Thymus (tissue), 11 donors: Measurements from ENCODE around the gene OTOP3. TPM values are rescaled to one million over a fixed set of nuclear protein-coding genes. Genes with fewer than 3 reads are reported as not detected.
"Not testable (repeated sequence)": the region's sequence is repeated elsewhere in the genome, so short reads cannot be mapped to it uniquely, and the experiment has no call there.

Experiments used
- DNase-seq, 9 donors: peaks; one replicate each; pipeline ENCODE4 v3.0.0-alpha.2; 2013; ENCODE audit warnings: low spot score in 9 of 9, low read depth in 6 of 9, missing footprints in 1 of 9
- H3K27ac ChIP-seq, 2 donors: one replicate each; pipeline ENCODE4 v1.5.1; 2013; ENCODE audit warnings: control low read depth in 1 of 2, low read depth in 1 of 2, low read length in 1 of 2, mild to moderate bottlenecking in 1 of 2, moderate library complexity in 1 of 2
- H3K27me3 ChIP-seq, 2 donors: one replicate each; pipeline ENCODE4 v1.5.1; 2013; ENCODE audit warnings: low read length in 1 of 2; ENCODE audit not compliant: control insufficient read depth in 2 of 2, insufficient read depth in 1 of 2
- H3K36me3 ChIP-seq, 2 donors: one replicate each; pipeline ENCODE4 v1.5.1; 2013; ENCODE audit warnings: low read length in 1 of 2, mild to moderate bottlenecking in 1 of 2, moderate library complexity in 1 of 2; ENCODE audit not compliant: control insufficient read depth in 2 of 2, insufficient read depth in 2 of 2
- H3K4me1 ChIP-seq, 2 donors: one replicate each; pipeline ENCODE4 v1.5.1; 2013; ENCODE audit warnings: low read length in 2 of 2; ENCODE audit not compliant: control insufficient read depth in 2 of 2, insufficient read depth in 2 of 2
- H3K4me3 ChIP-seq, 2 donors: one replicate each; pipeline ENCODE4 v1.5.1; 2013; ENCODE audit warnings: low read length in 2 of 2, control low read depth in 1 of 2, mild to moderate bottlenecking in 1 of 2
- H3K9me3 ChIP-seq, 2 donors: one replicate each; pipeline ENCODE4 v1.5.1; 2013; ENCODE audit warnings: low read length in 1 of 2, mild to moderate bottlenecking in 1 of 2; ENCODE audit not compliant: control insufficient read depth in 2 of 2, insufficient read depth in 1 of 2
- WGBS: extraction: QIAGEN DNeasy Blood & Tissue Kit; methylation state at CpG from one replicate; pipeline ENCODE4 v1.1.7; 2013; 5-methylcytosine and 5-hydroxymethylcytosine counted together
- polyA plus RNA-seq: library from polyadenylated mRNA; stranded (reverse); fragments of 200-250 nt; gene quantifications from one replicate; pipeline ENCODE4 v1.2.3, GENCODE V29; 2013
- total RNA-seq: library from RNA; stranded (reverse); fragments of 120-200 nt; gene quantifications from one replicate; pipeline ENCODE4 v1.2.4, GENCODE V29; 2013
- donor health status: healthy.

Gene OTOP3
- total and polyA plus RNA-seq, 2 donors: under 0.01 to 0.05 TPM

DNA sequence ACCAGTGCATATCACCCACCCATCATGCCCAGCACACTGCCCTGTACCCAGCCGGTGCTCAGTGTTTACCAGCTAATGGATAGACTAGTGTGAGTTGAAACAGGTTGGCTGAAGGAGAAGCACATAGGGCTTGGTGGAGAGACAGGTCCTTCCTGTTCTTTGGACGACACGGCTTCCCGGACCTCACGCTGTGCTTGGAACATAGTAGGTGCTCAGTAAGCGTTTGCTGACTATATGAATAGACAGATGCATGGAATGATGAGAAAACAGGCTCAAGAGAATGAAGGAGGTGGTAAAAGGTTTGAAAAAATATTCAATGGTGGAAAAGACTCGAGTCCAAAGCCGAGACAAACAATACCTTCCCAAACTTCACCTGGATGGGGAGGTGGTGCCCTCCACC is 35.5 kb upstream of the OTOP3 start:
- H3K27ac ChIP-seq: no peak overlapping the region
- H3K27me3 ChIP-seq: peaks cover 4 to 62% of the 10 kb centered on the region in 2 donors
- WGBS: 98% methylated on average over 8 of the region's 8 CpGs
- no peaks in the 10 kb centered on the region for H3K9me3 ChIP-seq
- no peaks in the 10 kb centered on the region for H3K4me1 ChIP-seq
- no peaks in the 10 kb centered on the region for H3K36me3 ChIP-seq
- no peak overlapping the region for H3K4me3 ChIP-seq
- no peak for DNase-seq

DNA sequence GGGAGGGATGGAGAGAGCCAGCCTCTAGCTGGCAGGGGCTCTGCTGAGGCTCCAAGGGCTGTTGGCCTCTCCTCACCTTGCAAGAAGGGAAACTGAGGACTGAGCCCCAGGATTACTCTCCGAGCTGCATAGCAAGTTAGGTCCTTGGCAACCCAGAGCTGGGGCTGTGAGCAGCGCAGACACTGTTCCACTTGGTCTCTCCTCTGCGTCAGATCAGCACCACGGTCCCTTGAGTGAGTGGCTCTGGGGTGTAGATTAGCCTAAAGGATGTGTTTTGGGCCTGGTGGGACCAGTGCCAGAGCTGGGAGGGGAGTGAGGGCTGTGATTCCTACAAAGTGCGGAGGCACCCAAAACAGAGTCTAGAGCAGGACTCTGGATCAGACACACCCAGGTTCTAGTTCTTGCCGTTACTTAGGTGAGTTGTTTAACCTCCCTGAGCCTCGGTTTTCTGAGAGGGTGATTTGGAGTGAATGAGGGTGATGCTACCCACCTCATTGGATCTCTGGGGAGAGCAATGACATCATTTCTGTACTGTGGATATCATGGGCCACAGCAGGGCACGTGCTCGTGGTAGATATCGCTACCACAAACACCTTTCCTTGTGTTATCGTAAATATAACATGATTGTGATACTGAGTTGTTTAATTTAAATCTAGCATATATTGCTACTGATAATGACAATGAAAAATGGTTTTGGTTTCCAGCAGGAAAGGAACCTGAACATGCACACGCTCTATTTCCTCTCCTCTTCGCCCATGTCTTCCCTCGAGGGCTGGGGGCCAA is 34.2 kb upstream of the OTOP3 start:
- Histone ChIP-seq H3K36me3 (no peaks in the 10 kb centered on the region), H3K9me3 (no peaks in the 10 kb centered on the region), H3K4me3 (no peak overlapping the region), H3K27ac (no peak overlapping the region), H3K27me3 (peaks cover 2 to 49% of the 10 kb centered on the region in 2 donors), H3K4me1 (no peaks in the 10 kb centered on the region)
- no peak for DNase-seq
- whole genome bisulfite sequencing: 47% methylated on average over 14 of the region's 14 CpGs

DNA sequence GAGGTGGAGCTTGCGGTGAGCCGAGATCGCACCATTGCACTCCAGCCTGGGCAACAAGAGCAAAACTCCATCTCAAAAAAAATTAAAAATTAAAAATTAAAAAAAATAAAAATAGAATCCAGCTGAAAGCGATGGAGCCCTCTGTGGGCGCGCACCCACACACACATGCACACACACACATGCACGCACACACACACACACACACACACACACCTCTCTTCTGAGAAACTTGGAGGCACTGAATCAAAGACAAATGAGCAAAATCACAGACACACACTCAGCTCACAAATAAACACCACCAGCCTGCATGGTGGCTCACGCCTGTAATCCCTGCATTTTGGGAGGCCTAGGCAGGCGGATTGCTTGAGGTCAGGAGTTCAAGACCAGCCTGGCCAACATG is 32.7 kb upstream of the OTOP3 start:
- Histone ChIP-seq H3K9me3 (no peaks in the 10 kb centered on the region), H3K27ac (no peak overlapping the region), H3K4me3 (no peak overlapping the region), H3K27me3 (peaks cover 0 to 40% of the 10 kb centered on the region in 2 donors), H3K4me1 (no peaks in the 10 kb centered on the region), H3K36me3 (no peaks in the 10 kb centered on the region)
- WGBS: 91% methylated on average over 9 of the region's 9 CpGs
- DNase-seq: no peak

DNA sequence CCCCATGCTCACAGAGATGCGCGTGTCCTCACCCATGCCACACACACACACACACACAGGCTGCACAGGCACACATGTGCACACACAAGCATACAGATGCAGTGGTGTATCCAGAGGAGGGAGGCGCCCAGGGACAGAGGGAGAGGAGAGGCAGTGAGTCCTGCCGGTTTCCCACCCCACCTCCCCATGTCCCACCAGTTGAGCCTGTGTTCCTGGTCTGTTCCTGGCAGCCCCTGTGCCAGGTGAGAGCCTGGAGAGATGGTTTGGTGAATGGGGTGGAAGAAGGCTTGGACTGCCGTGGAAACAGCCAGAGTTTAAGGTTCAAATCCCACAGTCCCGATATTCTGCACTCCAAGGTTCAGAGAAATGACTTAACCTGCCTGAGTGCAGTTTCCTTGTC is 32.0 kb upstream of the OTOP3 start:
- Histone ChIP-seq H3K36me3 (no peaks in the 10 kb centered on the region), H3K4me1 (no peaks in the 10 kb centered on the region), H3K27ac (no peak overlapping the region), H3K4me3 (no peak overlapping the region), H3K9me3 (no peaks in the 10 kb centered on the region), H3K27me3 (peaks cover 0 to 35% of the 10 kb centered on the region in 2 donors)
- 83% methylated on average over 6 of the region's 6 CpGs for WGBS
- DNase-seq: no peak

DNA sequence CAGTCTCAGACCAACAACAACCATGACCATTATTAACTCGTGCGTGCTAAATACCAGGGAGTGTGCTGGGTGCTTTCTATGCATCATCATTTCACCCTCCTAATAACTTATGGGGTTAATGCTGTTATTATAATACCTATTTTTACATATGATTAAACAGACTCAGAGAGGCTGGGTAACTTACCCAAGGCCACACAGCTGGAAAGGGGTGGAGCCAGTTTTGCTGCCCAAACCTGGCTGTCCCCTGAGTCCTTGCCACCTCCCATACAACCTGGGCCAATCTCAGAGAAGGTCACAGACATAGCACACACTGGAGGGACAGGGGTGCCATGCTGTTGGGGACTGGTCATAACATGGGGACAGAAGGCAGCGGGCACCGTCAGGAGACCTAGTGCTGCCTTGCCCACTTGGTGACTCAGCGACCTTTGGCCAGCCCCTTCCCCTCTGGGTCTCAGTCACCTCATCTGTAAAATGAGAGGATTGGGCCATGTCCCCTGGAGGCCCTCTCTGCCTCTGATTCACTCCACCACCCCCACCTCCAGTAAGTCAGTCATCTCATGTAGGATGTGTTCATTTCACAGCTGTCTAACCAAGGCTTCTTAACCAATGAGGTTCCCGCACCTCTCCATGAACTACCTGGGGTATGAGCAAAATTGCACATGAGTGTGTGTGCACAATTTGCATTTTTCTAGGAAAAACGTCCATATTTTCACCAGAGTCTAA is 30.9 kb upstream of the OTOP3 start:
- peaks cover 0 to 32% of the 10 kb centered on the region in 2 donors for H3K27me3 ChIP-seq
- 90% methylated on average over 7 of the region's 7 CpGs for WGBS
- H3K36me3 ChIP-seq: no peaks in the 10 kb centered on the region
- H3K4me3 ChIP-seq: no peak overlapping the region
- DNase-seq: no peak
- H3K9me3 ChIP-seq: no peaks in the 10 kb centered on the region
- no peaks in the 10 kb centered on the region for H3K4me1 ChIP-seq
- H3K27ac ChIP-seq: no peak overlapping the region

DNA sequence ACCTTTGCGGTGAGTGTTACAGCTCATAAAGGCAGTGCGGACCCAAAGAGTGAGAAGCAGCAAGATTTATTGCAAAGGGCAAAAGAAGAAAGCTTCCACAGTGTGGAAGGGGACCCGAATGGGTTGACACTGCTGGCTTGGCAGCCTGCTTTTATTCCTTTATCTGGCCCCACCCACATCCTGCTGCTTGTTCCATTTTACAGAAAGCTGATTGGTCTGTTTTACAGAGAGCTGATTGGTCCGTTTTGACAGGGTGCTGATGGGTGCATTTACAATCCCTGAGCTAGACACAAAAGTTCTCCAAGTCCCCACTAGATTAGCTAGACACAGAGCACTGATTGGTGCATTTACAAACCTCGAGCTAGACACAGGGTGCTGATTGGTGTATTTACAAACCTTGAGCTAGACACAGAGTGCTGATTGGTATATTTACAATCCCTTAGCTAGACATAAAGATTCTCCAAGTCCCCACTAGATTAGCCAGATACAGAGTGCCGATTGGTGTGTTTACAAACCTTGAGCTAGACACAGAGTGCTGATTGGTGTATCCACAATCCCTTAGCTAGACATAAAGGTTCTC is 29.4 kb upstream of the OTOP3 start:
- not testable (repeated sequence) for H3K27ac ChIP-seq, H3K9me3 ChIP-seq, H3K4me3 ChIP-seq, H3K4me1 ChIP-seq, DNase-seq, H3K36me3 ChIP-seq
- H3K27me3 ChIP-seq: peaks cover 0 to 22% of the 10 kb centered on the region in 2 donors
- 77% methylated on average over 6 of the region's 6 CpGs for WGBS

DNA sequence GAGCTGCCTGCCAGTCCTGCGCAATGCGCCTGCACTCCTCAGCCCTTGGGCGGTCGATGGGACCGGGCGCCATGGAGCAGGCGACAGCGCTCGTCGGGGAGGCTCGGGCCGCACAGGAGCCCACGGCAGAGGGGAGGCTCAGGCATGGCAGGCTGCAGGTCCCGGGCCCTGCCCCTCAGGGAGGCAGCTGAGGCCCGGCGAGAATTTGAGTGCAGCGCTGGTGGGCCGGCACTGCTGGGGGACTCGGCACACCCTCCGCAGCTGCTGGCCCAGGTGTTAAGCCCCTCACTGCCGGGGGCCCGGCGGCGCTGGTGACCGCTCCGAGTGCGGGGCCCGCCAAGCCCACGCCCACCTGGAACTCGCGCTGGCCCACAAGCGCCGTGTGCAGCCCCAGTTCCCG is 28.7 kb upstream of the OTOP3 start:
- 97% methylated on average over 34 of the region's 34 CpGs for WGBS
- no peak for DNase-seq
- Histone ChIP-seq H3K4me1 (no peaks in the 10 kb centered on the region), H3K27ac (no peak overlapping the region), H3K36me3 (no peaks in the 10 kb centered on the region), H3K4me3 (no peak overlapping the region), H3K27me3 (peaks cover 0 to 20% of the 10 kb centered on the region in 2 donors), H3K9me3 (no peaks in the 10 kb centered on the region)

DNA sequence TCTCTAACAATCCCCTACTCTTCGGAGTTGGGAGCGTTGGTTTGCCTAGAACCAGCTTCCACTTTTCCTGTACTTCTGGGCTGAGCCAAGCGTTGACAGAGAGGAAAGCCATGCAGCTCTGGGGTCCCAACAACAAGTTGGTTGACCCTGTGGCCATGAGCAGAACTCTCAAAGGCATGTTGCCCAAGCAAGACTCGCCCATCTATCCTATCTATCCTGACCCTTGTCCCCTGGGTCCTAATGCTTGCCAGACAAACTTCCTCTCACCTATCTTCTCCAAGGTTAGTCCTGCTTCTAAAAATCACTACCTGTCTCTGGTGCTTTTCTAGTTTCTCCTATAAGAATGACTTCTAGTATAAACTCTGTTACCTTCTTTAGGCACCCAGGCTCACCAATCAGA is 26.6 kb upstream of the OTOP3 start:
- not testable (repeated sequence) for H3K4me1 ChIP-seq, H3K36me3 ChIP-seq, DNase-seq, H3K4me3 ChIP-seq, H3K27ac ChIP-seq, H3K9me3 ChIP-seq, H3K27me3 ChIP-seq
- 85% methylated on average over 4 of the region's 4 CpGs for WGBS

DNA sequence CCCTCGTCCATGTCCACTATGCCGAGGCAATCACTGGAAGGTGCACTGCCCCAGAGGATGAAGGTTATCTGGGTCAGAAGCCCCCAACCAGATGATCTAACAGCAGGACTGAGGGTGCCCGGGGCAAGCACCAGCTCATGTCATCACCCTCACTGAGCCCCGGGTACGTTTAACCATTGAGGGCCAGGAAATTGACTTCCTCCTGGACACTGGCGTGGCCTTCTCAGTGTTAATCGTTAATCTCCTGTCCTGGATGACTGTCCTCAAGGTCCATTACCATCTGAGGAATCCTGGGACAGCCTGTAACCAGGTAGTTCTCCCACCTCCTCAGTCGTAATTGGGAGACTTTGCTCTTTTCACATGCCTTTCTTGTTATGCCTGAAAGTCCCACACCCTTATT is 24.3 kb upstream of the OTOP3 start:
- not testable (repeated sequence) for H3K27ac ChIP-seq, H3K9me3 ChIP-seq, H3K4me1 ChIP-seq, H3K4me3 ChIP-seq, DNase-seq, H3K27me3 ChIP-seq, H3K36me3 ChIP-seq
- 94% methylated on average over 8 of the region's 8 CpGs for WGBS
